Activated CD8-positive, alpha-beta memory T cell treated with anti-CD3 and anti-CD28 coated beads for 4 hours (primary cell): ENCODE results near the gene DNAJC15.
"Not testable (repeated sequence)": the region's sequence is repeated elsewhere in the genome, so short reads cannot be mapped to it uniquely, and the experiment has no call there.

ENCODE experiments used
- DNase-seq, 2 donors: peaks; one replicate each; pipeline ENCODE4 v3.0.0-alpha.2; 2020; ENCODE audit warnings: low read depth in 2 of 2

The DNAJC15 gene

GRCh38 chr13:43023289-43023963 is at the start of gene DNAJC15:
DNAJC15 (plus strand) TSS chr13:43023586; CDS start chr13:43023627, 41 bp downstream.
- peak; percentile 55 to 62 for DNase-seq

DNA sequence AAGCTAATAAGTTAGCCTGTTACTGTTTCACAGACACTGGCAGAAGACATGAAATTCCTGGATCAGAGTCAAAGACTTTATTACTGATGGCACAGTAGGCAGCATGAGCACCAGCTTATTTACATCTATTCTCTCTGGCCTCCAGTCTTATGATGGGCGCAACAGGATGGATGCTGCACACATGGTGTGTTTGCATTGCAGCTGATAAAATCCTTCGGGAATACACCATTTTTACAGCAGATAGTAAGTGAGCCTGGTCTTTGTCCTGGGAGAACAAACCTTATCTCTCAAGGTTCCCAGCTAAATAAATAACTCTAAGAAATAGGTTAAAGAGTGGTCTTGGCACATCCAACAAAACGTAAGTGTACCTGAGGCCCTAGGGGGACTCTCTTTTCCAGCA is 47.3 kb upstream of the DNAJC15 start:
- no peak for DNase-seq

- DNase-seq = no peak
Observed at GRCh38 chr13:42977219-42977659, 46.1 kb upstream of the DNAJC15 start.

DNA sequence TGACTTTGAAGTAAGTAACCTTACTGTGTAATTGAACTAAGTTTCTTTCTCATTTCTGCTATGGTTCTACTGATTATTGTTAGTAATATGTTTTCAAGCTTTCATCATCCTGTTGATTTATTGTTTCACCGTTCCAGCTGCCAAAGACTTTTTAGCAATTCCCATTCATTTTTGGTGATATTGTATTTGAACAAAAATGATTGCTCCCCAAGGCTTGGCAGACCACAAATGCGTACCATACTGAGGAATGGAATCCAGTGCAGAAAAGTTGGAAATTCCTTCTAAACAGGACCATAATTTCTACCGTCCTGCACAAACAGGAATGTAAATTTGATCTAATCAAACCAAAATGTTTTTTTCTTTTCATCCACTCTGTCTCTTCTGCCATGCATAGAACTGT is 42.1 kb upstream of the DNAJC15 start:
- DNase-seq = no peak

DNA sequence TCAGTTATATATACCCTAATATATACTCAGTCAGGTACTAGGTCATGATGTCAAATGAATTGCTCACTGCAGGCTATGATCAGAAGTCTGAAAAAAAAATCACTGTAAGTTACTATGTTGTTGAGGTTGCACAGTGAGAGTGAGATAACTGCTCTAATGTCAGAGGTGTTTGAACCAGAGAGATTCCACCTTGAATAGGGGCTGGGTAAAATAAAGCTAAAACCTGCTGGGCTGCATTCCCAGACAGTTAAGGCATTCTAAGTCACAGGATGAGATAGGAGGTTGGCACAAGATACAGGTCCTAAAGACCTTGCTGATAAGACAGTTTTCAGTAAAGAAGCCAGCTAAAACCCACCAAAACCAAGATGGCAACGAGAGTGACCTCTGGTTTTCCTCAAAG is 41.5 kb upstream of the DNAJC15 start:
- DNase-seq = no peak

GRCh38 chr13:42984026-42984425 is 39.4 kb upstream of the DNAJC15 start:
- DNase-seq = no peak

GRCh38 chr13:42984691-42985090 is 38.7 kb upstream of the DNAJC15 start:
- no peak for DNase-seq

- DNase-seq = no peak
Observed at GRCh38 chr13:42985312-42986175, 37.8 kb upstream of the DNAJC15 start.

GRCh38 chr13:42986176-42986574 is 37.2 kb upstream of the DNAJC15 start:
- no peak for DNase-seq

- DNase-seq = no peak
Observed at GRCh38 chr13:42990291-42991232, 32.8 kb upstream of the DNAJC15 start.

DNA sequence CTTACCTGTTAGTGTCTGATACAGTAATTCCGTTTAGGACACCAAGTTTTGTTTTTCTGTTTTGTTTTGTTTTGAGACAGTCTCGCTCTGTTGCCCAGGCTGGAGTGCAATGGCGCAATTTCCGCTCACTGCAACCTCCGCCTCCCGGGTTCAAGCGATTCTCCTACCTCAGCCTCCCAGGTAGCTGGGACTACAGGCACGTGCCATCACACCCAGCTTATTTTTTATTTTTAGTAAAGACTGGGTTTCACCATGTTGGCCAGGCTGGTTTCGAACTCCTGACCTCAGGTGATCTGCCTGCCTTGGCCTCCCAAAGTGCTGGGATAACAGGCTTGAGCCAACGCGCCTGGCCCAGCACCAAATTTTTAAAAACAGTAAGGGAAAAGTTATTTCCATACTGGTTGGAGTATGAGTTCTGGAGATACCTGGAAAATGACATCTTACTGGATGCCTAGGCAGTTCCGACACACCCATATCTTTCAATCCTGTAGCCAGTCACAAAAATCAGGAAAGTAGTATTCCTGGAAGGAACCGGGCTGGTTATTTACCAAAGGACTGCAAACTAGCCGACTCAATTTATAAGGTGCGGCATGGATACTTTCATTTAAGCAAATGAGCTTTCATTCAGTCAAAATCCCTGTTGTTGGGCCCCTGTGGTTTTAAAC is 32.0 kb upstream of the DNAJC15 start:
- DNase-seq = not testable (repeated sequence)

GRCh38 chr13:42991898-42992763 is 31.3 kb upstream of the DNAJC15 start, which contains the start of gene EPSTI1:
EPSTI1 (minus strand) TSS chr13:42992241; CDS start chr13:42992165, 76 bp downstream.
- peak; percentile 52 to 68 for DNase-seq

- no peak for DNase-seq
Observed at GRCh38 chr13:42992764-42993122, 30.6 kb upstream of the DNAJC15 start.

GRCh38 chr13:42994878-42995277 is 28.5 kb upstream of the DNAJC15 start:
- no peak for DNase-seq

GRCh38 chr13:42996584-42996983 is 26.8 kb upstream of the DNAJC15 start:
- no peak for DNase-seq

DNA sequence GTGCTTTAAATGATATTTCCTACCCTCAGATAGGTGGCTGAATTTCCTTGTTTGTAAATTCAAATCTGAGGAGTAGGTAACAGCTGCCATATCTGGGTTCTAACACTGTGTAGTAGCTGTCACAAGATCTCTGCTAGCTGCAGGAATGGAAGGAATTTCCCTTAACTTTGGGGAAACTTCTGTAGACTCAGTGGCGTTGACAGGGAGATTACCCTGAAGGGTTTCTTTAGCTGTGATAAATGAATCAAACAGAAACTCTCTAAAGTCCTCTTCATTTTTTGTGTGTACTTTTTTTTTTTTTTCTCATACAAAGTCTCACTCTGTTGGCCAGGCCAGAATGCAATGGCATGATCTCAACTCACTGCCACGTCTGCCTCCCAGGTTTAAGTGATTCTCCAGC is 26.0 kb upstream of the DNAJC15 start:
- no peak for DNase-seq

DNA sequence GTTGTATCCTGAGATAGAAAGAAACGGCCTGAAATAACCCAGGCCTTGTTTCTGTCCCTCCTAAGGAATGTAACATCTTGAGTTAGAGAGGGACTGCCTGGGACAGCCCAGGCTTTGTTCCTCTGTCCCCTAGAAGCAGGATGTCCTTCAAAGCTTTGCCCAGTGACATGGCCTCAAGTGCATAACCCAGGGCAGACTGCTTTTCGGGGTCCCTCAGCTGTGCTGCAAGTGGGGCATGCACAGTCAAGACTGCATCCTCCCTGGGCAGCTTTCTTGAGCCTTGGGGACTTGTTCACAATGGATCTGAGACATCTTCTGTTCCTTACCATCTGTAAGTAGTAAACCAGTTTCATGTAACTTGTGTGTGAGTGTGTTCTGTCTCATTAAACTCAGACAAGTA is 23.9 kb upstream of the DNAJC15 start:
- no peak for DNase-seq

DNA sequence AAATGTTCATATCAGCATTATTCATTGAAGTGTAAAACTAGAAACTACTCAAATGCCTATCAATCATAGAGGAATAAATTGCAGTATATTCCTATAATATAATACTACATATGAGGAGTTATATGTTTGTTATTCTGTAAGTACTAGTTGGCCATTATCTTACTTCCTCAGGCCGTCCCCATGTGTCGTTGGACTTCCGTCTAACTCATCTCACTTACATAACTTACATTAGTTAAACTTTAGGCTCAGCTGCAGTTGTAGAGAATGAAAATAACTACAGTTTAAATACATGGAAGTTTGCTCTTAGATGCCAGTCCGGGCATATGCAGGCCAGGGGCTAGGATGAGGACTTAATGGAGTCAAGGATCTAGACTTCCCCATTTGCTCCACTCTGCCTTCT is 22.7 kb upstream of the DNAJC15 start:
- DNase-seq = no peak

GRCh38 chr13:43002021-43002420 is 21.4 kb upstream of the DNAJC15 start:
- no peak for DNase-seq

- no peak for DNase-seq
Observed at GRCh38 chr13:43003010-43003409, 20.4 kb upstream of the DNAJC15 start.
